Fibroblast of skin of left quadriceps (primary cell): ENCODE measurements around the gene GRID1.

Source experiments
- DNase-seq, 2 experiments: peaks; one replicate each; pipeline ENCODE4 v3.0.0-alpha.2; 2013; ENCODE audit warnings: low read depth in 2 of 2

The GRID1 gene

DNA sequence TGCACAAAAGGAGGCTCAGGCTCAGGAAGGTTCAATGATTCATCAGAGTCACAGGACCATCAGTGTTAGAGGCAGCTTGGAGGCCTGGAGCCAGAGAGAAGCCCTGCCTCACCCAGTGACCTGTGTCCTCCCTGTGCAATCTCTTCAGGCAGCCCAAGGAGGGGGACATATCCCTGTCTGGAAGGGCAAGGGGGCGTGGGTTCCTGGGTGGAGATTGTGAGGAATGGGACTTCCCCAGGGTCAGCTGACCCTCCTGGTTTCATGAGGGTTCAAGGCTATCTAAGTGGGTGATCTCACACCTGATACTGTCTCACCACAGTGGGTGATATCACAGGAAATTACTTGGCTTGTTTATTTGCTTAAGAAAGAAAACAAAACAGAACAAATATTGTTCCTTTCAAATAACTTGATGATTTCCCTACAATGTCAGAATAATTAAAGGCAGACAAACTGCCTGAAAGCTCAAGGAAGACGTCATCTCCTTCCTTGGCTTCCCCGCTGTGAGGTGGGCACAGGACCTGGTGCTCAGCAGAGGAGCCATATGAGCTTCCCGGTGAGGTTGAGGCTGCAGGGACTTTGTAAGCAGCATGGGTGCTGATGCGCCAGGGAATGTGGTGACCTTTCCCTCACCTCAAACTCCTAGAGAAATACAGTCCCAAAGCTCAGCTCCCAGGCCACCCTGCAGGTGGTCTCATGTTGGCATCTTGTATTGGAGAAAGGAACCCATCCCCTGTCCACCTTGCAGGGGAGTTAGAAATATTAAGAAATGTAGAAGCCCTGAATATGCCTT lies 763.2 kb downstream of the GRID1 start:
- no peak for DNase-seq

DNA sequence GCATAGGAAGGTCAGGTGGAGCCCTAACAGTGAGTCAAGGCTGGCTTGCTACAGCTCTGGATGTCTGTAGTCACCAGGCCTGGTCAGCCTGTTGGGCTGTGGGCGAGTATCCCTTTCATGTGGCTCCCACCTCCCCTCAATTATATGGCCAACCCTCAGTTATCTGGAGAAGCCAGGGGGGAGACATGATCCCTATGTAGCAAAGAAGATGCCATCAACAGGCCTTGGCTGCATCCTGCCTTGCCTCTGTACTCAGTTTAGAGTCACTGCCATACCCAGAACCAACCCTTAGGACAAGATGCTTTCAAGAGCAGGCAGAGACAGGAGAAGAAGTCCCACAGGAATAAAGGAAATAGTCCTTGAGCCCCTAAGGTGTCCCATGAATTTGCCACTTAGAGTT lies 763.9 kb downstream of the GRID1 start:
- no peak for DNase-seq

DNA sequence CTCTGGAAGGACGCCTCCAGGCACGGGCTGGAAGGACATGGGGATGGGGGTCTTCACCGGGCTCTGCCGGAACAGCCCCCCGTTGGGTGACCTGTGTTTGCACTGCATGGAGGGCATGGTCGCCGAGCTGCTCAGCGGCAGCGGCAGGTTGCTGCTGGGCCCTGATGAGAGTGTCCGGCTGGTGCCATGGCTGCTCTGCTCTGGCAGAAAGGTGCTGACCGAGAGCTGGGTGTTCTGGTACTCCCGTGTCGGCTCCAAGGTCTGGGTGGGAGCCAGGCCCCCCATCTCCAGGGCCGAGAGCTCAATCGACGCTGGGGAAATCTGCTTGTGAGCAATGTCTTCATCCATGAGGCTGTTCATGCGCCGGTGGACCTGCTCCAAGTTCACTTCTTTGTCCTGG lies 764.3 kb downstream of the GRID1 start:
- no peak for DNase-seq

DNA sequence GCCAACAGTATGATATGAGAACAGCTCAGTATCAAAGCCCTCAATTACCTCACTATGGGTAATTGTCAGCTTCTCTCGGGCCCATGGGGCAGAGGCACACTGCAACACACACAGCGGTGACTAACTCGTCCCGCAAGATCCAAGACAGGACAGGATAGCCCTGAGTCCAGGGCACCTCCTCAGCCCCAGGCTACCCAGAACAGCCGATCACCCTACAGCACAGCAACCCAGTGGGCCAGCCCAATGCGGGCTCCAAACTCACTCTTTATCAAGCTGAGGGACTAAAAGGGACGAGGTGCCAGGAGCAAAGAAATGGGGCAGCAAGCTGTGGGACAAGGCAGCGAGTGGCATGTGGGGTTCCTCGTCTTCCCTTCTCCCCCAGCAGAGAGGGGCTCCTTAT lies 765.1 kb downstream of the GRID1 start:
- no peak for DNase-seq

DNA sequence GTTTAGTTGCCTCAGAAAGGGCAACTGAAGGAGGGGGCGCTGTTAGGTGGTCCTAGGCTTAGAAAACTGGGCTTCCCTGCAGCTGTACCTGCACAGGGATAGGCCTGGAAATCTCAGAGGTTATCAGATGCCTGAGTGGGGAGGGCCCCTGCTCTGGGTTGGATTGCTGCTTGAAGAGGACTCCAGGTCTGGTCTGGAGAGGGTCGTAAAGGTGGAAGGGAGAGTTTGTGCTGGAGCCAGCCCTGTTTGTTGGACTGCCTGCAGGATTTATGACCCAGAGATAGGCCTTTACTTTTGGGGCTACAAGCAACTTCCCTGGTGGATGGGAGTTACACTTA lies 765.9 kb downstream of the GRID1 start:
- no peak for DNase-seq

DNA sequence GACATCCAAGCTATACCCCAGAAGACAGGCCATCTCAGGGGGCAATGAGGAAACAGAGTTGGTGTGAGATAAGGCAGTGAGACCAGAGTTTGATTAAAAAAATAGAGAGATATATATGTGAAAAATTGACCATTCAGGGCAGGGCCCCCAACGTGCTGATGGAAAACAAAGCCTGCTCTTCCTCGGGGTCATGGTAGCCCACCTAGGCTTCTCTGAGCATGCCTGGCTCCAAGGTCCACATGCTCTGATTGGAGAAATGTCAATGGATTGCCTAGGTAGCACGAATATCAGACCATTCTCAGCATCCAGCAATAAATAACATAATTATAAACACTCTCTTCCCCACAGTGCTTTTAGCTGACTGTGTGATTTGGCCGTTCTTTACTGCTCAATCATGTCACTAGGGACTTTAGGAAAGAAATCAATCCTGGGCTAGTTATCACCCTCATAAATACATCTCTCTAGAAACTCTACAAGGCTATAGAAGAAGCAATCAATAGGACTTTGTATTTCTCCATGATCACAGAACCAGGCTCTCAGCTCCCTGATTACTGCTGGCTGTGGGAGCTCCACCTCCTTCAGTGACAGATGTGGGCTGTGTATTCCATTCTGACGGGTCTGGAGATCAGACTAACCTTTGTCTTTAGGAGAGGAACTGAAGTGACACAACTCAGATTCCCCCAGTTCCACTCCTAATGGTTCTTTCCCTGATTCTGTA lies 766.4 kb downstream of the GRID1 start:
- no peak for DNase-seq

DNA sequence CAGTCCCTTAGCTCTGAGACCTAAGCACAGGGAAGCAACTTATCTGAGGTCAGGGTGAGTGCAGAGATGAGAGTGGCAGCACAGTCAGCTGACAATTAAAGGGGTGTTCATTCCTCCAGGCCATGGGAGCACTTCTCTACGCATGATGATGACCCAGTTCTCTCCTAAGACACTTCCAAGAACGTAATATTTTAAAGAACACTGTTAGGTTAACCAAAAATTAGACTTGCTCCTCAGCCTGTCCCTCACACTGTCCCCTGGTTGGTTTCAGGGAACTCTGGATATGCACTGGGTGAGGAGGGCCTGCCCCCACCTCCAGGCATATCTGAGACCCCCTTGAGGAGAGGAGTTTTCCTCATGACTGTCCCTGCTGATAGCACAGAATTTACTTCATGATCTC lies 767.5 kb downstream of the GRID1 start:
- DNase-seq: no peak

DNA sequence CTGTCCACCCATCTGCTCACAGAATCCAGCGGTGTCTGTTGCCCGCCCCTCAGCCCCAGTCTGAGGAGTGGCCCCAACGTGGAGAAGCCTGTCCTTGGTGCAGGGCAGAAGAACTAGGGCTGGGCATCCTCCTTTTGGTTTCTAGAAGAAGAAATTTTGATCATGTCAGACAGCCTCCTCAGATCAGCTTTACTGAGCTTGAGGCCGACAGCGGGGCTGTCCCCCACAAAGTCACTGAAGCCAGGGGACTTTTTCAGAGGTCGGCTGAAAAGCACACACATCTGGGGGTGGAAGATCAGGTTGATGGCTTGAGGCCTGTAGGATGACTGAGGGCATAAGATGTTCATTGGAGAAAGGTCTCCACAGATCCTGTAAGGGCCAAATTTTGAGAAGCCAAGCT lies 767.9 kb downstream of the GRID1 start:
- no peak for DNase-seq

DNA sequence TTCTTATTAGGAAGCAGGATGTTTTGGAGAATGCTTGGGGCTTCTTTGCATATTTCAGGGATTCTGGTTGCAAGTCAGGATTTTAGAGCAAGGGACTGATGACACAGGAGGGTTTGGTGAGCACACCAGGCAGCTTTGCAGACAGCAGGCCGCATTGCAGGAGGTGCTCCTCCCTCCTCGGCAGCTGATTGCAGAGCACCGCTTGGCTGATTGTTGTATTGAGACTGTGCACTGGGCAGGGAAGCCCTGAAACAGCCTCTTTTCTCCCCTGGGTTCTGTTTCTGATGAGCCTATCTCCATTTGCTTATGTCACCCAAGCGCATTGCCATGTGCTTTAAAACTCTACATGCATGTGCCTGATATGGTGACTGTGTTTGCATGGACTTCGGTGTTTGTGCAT lies 769.6 kb downstream of the GRID1 start:
- DNase-seq: no peak

DNA sequence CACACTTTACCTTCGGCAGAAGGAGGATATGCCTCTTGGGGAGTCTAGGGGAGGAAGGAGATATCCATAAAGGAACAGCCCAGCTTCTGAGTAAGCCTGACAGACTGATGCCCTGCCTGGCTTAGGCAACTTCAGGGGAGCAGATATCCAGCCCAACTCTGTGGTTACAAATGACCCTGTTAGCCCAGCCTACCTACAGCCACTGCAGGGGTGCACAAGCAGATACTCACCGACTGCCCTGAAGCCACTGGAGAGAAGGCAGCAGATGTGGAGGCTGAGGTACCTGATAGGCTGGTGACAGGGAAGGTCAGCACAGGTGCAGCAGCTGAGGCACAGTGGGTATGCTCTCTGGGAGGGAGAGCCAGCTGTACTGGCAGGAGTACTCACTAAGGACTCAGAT lies 770.2 kb downstream of the GRID1 start:
- DNase-seq: no peak

DNA sequence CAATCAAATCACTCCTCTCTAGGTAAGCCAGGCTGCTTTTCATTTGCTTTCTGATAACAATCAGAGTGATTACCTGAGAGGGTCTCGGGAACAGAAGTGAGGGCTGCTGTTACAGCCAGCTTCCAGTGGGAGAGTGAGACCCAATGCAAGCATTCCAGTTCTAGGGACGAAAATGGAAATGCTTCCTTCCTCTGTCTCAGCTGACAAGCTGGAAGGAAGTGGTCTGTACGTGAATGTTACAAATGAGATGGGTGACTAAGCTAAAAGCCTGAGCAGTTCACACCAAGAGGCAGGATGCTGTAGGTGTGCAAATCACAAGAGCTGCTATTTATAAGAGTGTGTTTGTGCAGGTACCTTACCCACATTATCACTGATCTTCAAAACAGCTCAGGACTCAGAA lies 772.4 kb downstream of the GRID1 start:
- no peak for DNase-seq

DNA sequence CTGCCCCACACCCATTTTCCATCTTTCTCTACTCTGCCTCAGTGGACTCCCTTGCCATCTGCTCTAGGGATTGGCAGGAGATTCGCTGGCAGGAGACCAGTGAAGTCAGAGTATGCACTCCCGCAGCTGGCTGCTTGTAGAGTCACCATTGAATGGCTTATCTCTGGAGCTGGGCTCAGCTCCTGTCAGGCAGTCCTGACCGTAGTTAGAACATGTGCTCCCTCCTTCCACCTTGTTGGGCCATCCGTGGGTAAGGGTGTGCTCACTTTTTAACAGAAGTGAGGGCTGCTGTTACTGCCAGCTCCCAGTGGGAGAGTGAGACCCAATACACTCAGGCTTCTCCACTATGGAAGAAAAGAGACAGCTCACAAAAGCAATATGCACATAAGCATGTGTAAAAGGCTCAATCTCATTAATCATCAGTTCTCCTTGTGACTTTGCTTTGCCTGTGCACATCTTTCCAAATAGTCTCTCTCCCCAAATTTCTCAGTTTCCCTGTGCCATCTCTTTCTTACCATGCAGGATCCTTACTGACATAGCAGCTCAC lies 773.3 kb downstream of the GRID1 start:
- no peak for DNase-seq

DNA sequence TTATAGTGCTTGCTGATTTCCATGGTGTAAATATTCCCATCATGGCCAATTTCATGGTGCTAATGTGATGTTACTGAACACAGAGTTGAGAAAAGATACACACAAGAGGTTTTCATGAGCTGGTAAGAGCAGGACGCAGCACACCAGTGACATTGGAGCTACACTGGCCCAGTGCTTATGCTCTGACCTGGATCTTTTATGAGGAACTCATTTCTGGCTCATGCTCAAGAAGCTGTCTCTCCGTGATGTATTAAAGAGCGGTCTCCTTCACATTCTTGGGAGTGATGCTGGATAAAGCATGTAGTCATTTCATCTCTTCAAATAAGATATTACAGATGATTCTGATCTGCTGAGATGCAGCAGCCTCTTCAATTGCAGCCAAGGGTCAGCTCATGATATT lies 785.2 kb downstream of the GRID1 start:
- DNase-seq: no peak

DNA sequence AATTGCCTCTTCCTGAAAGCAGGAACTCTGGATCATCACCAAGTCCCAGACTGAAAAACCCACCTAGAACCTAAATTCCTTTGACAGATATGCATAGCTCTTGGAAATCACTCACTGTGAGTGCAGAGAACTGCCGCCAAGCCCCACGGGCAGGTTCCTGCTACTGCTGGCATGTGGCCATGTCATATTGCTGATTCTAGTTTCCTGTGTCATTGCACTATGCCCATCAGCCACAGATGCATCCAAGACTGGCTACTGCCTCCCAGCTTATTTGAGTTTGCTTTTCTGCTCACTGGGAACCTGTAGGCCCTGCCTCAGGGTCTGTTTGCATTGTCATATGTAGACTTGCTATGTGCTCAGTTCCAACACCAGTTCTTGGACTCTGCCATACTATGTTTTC lies 786.0 kb downstream of the GRID1 start:
- DNase-seq: no peak

DNA sequence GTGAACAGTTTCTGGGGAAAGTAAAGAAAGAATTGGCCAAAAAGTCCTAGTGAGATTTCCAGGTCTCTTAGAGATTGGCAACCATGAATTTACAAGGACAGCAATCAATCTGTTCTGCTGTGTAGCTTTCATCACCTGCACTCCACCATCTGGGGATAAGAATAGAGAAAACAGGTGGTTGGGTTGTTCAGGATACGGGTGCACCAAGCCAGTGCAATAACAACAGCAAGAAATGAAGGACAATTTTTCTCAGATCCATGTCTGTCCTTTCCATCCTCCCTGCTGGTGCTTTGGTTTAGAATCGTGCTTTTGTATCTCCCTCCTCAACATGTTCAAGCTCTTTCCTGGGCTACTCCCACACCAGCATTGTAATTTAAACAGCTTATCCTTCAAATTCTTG lies 787.7 kb downstream of the GRID1 start:
- no peak for DNase-seq

DNA sequence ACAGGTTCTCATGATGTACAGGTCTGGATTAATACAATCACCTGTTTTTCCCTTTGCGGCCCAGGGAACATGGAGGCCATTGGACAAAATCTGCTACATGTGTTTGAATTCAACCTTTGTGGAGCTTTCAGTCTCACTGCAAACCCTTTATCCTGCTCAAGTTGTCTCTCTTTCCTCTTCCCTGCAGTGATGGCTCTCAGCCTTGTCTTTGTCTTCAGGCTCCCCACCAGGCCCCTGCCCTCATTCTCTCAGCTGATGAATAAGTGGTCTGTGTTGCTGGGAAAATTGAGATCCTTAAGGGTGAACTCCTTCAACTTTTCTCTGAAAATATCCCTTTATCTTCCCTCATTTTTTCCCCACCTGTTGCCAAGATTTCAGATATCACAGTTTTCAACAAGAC lies 791.2 kb downstream of the GRID1 start:
- DNase-seq: no peak

DNA sequence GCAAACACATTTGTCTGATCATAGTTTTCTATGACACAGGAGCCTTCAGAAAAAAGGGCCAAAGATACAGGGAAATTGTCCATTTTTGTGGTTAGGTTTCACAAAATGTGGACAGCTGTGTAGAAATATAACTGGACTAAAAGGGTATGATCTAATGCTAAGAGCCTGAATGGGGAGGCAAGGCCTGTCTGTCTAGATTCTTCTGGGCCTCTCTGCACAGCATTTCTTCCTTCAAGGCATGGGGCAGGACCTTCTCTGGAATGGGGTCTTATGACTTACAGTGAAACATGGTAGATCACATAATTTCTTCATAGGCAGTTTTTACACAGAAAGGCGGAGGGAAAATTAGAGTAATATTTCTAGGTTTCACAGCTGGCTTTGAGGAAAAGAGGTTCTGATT lies 795.7 kb downstream of the GRID1 start:
- no peak for DNase-seq

DNA sequence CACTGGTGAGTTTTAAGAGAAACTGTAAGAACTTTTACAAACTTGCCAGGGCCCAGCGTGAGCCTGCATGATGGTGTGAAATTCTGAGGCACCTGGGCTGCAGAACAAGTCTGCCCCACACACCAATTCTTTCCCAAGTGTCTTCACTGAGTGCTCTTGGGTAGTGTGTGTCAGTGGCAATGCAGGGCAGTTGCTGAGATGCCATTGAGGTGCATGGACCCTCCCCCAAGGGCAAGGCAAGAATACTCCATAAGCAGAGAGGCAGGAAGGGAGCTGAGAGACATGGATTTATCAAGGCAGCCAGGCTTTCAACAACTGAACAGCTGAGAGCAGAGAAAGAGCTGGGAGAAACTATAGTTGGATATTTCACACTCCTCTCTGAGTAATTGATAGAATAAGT lies 801.2 kb downstream of the GRID1 start:
- no peak for DNase-seq

DNA sequence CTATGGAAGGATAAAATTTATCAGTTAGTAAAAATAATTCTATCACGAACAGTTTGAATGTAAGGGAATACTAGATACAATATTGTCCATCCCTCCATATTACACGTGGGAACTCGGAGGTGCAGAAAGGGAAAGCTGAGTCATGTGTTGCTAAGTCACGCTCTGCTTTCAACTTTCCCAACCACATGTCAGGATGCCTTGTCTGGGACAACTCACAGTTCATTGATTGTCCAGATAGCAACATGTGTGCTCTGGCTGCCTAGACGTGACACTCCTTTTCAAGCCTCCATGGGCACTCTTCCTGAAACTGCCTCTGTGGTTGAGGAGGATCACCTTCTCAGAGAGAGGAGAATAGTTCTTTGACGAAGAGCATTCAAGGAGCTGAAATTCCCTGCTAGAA lies 808.1 kb downstream of the GRID1 start:
- DNase-seq: no peak

DNA sequence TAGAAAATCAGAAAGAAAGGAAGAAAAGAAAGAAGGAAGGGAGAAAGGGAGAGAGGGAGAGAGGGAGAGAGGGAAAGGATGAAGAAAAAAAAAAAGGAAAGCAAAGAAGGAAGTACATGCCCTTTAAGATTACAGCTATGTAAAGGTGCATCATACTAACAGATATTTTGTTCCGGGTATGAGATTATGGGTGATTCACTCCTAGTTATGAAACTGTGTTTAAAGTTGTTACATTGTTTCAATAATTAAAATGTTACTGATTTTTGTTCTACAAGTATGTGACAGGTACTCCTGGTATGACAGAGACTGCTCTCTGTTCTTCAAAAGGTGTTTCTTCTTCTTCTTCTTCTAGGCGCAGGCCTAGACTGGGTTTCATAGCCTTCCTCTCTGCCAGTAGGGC lies 808.9 kb downstream of the GRID1 start:
- no peak for DNase-seq

DNA sequence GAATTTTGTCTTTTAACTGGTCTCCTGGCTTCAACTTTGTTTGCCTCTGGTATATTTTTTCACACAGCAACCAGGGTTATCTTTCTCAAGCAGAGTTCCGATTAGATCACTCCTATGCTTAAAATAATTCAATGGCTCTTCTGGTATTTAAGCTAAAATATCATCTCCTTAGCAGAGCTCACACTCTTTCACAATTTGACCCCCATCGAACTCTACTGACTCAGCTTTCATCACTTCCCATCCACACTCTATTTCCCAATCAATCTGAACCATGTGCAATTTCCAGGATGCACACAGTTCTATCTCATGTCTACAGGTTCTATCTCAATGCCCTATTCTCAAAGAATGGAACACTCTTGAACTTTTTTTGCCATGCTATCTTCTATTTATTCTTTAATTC lies 809.5 kb downstream of the GRID1 start:
- DNase-seq: peak; percentile 20 to 34
